Measurements from ENCODE around the gene DNAJB1.
"Not testable (repeated sequence)": the region's sequence is repeated elsewhere in the genome, so short reads cannot be mapped to it uniquely, and the experiment has no call there.

The DNAJB1 gene

DNA sequence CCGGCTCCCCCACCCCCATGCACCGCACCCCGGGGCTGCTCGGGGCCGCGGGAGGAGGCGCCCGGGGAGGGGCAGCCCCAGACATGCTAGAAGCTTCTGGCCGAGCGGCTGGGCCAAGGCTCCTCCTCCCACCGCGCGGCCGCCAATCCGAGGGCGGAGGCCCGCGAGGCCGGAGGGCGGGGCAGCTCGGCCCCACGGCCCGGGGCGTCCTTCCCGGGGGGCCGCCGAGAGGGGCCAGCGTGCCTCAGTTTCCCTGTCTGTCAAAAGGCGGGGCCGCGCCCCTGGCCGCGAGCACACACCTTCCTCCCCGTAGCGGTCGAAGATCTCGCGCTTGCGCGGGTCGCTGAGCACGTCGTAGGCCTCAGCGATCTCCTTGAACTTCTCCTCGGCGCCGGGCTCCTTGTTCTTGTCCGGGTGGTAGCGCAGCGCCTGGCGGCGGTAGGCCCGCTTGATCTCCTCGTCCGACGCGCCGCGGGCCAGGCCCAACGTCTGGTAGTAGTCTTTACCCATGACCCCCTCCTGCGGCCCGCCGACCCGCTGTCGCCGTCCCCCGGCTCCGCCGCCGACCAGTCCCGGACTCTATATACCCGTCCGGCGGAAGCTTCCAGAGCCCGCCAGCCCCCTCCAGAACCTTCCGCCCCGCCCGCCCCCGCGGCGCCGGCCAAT, at the start of gene DNAJB1:
Gene DNAJB1 (minus strand): TSS at position 558 of the 666 bp plus-strand sequence. CDS start 48 bp downstream, at position 510.
- peak; percentile 52 for DNase-seq

DNA sequence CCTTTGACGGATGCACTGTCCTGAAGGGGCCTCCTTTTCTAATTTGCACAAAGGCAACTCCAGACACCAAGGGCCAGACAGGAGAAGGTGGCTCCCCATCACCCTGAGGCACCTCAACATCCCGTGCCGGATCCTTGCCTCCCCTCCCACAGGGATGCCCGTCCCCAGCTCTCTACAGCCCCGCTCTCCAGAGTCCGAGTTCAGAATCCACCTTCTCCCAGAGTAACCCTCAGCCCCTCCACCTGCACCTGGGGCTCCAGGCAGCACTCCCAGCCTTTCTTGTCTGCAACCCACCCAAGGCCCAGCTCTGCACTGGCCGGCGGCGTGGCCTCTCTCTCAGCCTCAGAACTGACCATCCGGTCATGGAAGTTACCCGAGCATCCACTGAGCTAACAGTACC, 48.9 kb upstream of the DNAJB1 start:
- DNase-seq = no peak

DNA sequence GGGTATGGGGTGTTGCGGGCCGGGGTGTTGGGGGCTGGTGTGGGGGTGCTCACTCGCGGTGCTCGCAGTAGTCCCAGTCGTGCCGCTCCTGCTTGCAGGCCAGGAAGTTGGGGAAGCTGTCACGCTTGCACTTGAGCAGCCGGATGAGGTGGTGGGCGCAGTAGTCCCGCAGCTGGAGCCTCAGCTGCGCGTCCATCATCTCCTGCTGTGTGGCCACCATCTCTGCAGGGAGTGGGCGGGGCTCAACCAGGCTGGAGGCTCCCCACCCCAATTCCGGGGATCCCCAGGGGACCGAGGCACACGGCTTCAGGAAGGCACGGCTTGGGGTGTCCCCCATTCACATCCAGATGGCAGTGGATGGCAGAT, 48.5 kb upstream of the DNAJB1 start:
- DNase-seq = no peak

DNA sequence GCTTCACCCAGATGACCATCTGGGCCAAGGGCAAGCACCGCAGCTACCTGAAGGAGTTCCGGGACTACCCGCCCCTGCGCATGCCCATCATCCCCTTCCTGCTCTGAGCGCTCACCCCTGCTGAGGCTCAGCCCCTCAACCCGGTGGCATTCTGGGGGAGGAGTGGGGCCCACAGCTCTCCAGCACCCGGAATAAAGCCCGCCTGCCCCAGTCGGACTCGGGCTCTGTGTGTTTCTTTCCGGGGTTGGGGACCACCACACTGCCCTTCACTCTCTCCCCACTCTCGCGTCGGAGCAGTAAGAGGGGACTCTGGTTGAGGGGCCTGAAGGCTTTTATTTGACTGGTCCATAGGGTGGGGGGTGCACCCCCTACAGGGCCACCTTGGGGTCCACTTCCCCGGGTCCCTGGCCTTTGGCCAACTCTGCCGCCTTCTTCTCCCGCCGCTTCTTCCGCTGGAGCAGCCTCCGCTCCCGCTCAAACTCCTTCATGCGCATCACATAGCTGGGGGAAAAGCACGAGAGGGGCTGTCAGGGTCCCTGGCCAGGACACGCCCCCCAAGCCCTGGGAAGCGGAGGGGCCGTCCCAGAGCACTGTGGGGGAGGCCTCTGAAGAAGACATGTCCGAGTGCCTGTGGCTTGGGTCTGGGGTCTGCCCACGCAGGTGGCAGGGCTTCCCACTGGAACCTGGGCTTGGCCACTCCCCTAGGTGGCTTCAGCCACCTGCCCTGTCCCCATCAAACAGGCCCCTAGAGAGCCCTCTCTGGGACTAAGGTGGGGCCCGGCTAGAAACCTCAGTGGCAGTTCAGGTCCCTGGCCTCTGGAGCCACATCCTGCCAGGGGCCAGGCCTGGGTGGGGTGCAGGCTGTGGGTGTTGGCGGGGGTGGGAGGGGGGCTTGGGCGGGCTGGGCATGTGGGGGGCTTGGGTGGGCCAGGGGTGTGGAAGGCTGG, 47.8 kb upstream of the DNAJB1 start:
- no peak for DNase-seq

GRCh38 chr19:14565298-14565679, 47.1 kb upstream of the DNAJB1 start:
- no peak for DNase-seq

GRCh38 chr19:14564652-14565297, 46.6 kb upstream of the DNAJB1 start:
- not testable (repeated sequence) for DNase-seq

GRCh38 chr19:14563989-14564651, 45.9 kb upstream of the DNAJB1 start:
- no peak for DNase-seq

GRCh38 chr19:14563590-14563926, 45.4 kb upstream of the DNAJB1 start:
- DNase-seq = no peak

DNA sequence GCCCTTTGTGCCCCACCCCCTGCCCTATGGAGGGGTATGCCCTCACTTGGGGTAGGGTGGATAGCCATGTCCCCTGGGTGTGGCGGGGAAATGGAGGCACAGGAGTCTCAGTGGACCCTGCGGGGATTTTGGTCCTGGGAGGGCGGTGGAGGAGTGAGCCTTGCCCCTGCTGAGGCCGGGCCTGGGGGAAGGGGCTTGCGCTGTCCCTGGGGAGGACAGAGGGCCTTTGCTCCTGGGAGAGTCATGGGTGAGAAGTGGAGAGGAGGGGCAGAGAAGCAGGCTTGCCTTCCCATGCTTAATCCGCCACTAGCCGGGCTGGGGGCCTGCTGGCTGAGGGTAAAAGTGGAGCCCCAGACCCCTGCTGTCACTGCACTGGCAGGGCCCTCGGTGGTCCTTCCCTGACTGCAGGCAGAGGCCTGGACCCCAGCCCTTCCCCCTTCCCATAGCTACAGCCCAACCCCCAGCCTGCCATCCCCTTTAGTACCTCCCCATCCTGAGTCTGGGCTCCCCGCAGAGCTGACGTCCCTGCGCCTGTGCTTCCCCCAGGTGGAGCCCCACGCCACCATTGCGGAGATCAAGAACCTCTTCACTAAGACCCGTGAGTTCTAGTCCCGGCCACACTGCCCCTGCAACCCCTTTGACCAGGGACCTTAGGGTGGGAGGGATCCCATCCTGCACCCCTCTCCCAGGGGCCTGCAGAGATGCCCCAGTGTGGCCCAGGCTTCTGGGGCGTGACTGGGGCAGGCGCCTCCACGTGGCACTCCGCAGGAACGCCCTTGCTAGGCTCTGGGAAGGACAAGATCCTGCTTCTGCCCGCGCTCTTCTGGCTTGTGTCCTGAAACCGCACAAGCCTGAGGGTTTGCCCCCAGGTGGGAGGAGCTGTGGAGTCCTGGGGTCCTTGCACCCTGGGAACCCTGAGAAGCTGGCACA, 44.7 kb upstream of the DNAJB1 start:
- no peak for DNase-seq

DNA sequence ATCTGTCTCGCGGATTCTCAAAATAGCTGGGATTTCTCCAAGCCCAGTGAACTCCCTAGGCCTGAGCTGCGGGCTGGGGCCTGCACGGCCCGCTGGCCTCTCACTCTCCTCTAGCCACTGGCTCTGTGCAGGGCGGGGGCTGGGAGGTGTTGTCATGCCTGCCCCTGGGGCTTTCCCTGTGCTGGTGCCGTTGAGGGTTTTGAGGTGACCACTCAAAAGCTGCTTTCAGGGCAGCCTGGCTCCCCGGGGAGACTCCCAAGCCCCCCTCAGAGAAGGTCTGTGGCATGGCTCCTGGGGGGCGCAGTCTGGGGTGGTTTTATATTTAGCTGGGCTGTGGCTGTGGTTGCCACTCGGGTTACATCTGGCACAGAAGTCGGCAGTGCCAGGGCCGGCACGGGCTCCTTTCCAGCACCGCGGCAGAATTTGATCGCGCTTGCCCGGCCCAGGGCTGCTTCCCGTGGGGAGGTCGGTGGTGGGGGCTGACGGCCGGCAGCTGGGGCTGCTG, 43.7 kb upstream of the DNAJB1 start:
- DNase-seq = no peak

- DNase-seq = no peak
These were observed 43.1 kb upstream of the DNAJB1 start for GRCh38 chr19:14561249-14561648.

- no peak for DNase-seq
These were observed 42.5 kb upstream of the DNAJB1 start for GRCh38 chr19:14560776-14561108.

DNA sequence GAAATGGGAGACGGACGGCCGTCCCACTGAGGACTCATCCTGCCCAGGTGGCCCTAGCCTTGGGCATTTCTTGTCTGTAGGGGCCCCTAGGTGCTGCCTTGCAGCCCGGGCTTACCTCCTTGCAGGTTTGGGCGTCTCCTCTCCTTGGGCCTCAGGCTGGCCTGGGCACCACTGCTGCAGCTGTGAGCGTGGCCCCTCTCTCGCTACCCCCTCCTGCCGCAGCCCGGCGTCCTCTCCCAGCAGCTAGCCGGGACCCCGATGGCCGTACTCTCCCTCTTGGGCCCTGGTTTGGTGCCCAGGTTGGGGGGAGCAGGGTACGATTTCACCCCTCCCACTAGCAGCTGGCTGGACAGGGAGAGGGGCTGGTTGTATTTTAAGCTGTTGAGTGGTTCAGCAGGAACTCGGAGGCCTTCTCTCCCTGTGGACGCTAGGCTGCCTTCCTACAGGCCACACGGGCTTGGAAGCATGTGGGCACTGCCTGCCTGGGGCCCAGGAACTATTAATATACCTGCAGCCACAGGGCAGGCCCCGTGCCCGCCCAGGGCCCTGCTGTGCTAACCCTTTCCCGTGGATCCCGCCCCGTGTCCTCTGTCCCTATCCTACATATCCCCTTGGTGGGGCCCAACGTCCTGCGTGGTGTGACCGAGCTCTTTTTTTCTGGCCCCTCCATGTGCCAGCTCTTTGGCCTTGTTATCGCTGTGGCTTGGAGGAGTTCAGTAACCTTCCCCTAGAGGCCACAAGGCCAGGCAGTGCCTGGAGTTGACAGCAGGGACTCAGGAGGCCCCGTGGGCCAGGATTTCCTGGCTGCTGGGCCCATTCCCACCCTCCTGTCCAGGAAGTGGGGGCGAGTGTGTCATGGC, 41.9 kb upstream of the DNAJB1 start:
- DNase-seq = no peak

GRCh38 chr19:14558370-14559066, 40.3 kb upstream of the DNAJB1 start:
- DNase-seq = no peak

GRCh38 chr19:14556662-14557188, 38.5 kb upstream of the DNAJB1 start:
- peak; percentile 51 for DNase-seq

DNA sequence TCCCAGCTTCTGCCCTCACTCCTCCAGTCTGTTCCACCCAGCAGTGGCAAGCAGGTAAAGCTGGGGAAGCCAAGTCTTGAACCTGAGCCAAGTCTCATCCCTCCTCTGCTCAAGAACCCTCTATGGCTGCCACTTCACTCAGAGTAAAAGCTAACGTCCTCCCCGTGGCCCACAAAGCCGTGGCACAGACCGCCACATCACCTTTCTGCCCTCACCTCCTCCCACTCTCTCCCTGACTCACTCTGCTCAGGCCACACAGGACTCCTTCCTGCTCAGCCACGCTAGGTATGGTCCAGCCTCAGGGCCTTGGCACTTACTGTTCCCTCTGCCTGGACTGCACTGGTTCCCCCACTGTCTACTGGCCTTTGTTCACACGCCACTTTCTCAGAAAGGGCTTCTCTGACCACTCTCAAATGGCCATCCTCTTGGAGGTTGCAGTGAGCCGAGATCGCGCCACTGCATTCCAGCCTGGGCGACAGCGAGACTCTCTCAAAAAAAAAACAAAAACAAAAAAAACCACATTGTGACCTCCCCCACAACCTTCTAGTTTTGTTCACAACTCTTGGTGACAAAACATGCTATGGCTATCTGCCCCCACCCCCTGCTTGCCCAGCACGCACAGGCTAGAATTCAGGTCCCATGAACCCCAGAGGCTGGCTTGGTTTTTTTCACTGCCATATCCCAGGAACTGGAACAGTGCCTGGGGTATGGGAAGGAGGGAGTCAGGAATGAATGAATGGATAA, 37.9 kb upstream of the DNAJB1 start:
- no peak for DNase-seq

GRCh38 chr19:14554382-14554812, 36.2 kb upstream of the DNAJB1 start:
- peak; percentile 92 for DNase-seq

GRCh38 chr19:14553939-14554243, 35.7 kb upstream of the DNAJB1 start:
- no peak for DNase-seq

Data from NCI-H510A treated with DMSO at 0.1 percent for 48 hours (cell line).